ENCODE measurements around the gene FAM200B. TPM values are rescaled to one million over a fixed set of nuclear protein-coding genes. Genes with fewer than 3 reads are reported as not detected.
"Not testable (repeated sequence)": the region's sequence is repeated elsewhere in the genome, so short reads cannot be mapped to it uniquely, and the experiment has no call there.

The FAM200B gene
- total RNA-seq, 1 experiment from 2014 or later, result 93.1 TPM

GRCh38 chr4:15695729-15696128 lies 14.1 kb downstream of the FAM200B start:
- peak; percentile 61 for DNase-seq (ENCODE audit: low read depth)

GRCh38 chr4:15696866-15697265 lies 15.2 kb downstream of the FAM200B start:
- DNase-seq (ENCODE audit: low read depth), result no peak

GRCh38 chr4:15702941-15703403 lies 21.3 kb downstream of the FAM200B start, which contains the start of gene BST1:
BST1 (plus strand) TSS chr4:15703065; CDS start chr4:15703145, 80 bp downstream.
- peak; percentile 54 for DNase-seq (ENCODE audit: low read depth)

GRCh38 chr4:15703439-15703838 lies 21.8 kb downstream of the FAM200B start:
- no peak for DNase-seq (ENCODE audit: low read depth)

- no peak for DNase-seq (ENCODE audit: low read depth)
These were observed 22.5 kb downstream of the FAM200B start for GRCh38 chr4:15704129-15704528.

GRCh38 chr4:15706646-15707362 lies 25.2 kb downstream of the FAM200B start:
- no peak for DNase-seq (ENCODE audit: low read depth)

DNA sequence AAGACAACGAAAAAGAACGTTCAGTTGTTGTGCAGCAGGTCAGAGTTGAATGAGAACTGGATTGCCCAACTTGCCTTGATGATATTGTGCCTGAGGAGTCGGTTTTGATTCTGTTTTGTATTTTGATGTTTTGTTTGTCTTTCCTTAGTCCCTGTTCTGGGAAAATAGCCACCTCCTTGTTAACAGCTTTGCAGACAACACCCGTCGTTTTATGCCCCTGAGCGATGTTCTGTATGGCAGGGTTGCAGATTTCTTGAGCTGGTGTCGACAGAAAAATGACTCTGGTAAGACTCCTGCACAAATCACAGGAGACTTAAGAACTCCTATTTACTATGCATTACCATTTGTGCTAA lies 25.7 kb downstream of the FAM200B start:
- DNase-seq (ENCODE audit: low read depth), result no peak

DNA sequence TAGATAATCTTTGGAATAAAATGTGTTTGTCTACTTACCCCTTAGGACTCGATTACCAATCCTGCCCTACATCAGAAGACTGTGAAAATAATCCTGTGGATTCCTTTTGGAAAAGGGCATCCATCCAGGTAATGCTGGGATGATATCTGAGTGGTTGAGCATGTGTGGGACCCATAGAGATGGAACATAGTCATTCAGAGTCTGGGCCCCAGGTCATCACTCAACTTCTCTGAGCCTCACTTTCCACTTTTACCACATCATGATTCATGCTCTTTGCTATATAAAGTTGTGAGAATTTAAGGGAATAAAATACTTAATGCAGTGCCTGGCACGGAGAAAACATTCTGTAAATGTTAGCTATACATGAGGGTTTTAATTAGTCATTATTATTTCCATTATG lies 30.1 kb downstream of the FAM200B start:
- no peak for DNase-seq (ENCODE audit: low read depth)

- no peak for DNase-seq (ENCODE audit: low read depth)
These were observed 30.6 kb downstream of the FAM200B start for GRCh38 chr4:15712214-15712613.

DNA sequence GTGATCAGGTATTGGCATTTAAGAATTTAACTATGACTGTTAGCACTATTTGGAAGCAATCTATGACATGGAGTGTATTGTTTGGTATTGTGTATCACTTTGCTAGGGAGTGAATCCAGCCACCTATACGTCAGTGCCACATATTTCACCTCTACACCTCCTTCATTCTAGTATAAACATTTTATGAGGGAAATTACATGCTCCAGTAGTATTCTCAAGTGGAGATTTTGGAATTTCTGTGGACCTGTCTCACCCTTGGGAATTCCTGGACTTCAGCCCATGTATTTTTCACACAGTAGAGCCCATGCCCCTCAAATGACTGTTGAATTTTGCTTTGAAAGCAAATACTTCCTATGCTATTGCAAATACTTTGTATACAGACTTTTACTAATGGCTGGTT lies 32.5 kb downstream of the FAM200B start:
- peak; percentile 11 for DNase-seq (ENCODE audit: low read depth)

- peak; percentile 42 for DNase-seq (ENCODE audit: low read depth)
These were observed 33.2 kb downstream of the FAM200B start for GRCh38 chr4:15714646-15715435.

- no peak for DNase-seq (ENCODE audit: low read depth)
These were observed 34.5 kb downstream of the FAM200B start for GRCh38 chr4:15716115-15716514.

GRCh38 chr4:15717086-15717485 lies 35.5 kb downstream of the FAM200B start:
- DNase-seq (ENCODE audit: low read depth), result peak; percentile 12

DNA sequence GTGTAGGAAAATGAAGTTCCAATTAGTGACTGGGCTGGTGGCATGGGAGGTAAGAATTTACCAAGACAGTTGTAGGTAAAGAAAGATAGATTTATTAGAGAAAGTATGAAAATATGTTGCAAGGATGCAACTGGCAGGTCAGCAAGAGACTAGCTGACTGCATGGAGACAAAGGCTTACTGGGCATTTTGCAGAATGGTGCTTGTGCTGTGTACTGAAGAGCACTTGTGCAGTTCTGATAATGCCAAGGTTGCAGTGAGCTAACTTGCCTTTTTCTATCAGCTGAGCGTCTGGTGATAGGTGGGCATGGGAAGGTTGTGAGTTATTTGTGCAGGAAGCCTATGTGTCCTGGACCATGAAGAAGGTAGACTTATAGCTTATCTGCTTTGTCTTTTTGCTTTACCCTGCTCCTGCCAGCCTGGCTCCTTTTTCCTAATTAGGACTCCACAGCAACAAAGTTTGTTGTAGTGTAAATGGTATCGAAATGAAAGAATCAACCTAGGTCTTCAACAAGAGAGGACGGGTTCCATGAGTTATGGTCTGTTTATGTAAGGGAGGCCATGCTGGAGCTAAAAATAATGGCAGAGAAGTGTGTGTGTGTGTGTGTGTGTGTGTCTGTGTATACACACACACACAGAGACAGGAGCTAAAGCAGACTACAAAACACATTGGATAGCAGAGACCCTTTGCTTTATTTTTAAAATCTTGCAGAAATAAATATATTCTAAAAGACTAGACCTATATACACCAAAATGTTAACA lies 36.2 kb downstream of the FAM200B start:
- DNase-seq (ENCODE audit: low read depth), result no peak

DNA sequence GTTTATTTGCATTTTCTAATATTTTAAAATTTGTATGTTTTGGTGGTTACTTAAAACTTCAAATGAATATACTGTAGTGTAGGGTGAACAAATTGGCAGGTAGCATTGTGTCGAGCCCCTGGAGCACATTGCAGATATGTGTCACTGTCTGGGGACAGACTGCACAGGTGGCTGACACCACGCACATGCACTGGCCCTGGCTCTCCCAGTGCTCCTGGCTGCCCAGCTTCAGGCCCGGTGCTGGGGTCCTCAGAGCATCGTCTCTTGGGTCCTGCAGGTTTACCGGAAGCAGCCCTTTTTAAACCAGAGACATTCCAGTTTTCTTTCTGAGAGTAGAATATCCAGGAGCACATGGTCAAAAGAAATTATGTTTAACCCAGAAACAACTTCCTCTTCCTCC lies 36.8 kb downstream of the FAM200B start:
- no peak for DNase-seq (ENCODE audit: low read depth)

DNA sequence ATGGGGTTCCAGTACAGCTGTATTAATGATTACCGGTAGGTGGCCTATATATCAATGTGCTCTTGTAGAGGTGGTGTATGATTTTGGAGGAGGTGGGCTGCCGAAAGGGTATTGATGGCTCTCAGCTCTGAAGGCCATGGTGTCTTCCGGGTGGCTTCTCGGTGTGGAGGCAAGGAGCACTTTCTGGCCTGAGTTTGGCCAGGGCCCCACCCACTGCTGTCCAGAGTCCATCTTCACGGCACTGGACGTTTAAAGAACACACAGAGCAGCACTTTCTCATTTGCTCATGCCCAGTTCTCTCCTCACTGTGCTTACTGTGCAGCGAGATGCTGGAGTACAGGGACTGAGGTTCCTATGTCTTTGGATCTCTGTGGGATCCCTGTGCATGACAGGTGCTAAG lies 37.3 kb downstream of the FAM200B start:
- no peak for DNase-seq (ENCODE audit: low read depth)

- no peak for DNase-seq (ENCODE audit: low read depth)
These were observed 37.9 kb downstream of the FAM200B start for GRCh38 chr4:15719506-15719905.

DNA sequence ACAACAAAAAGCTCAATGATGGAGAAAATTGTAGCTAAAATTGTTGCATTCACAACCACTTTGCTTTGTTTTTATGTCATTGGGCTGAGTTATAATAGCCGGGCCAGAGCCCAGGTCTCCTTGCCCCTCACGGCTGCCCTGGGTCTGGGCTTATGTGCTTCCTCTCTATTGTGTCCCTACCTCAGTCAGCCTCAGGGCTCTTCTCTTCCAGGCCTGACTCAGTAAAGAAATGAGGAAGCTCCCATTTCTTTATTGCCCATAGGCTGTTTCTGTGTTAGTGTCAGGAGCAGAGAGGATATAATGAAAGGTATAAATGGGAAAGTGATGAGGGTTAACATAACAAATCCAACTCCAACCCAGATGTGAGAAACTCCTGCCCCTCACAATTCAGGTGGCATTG lies 39.2 kb downstream of the FAM200B start:
- no peak for DNase-seq (ENCODE audit: low read depth)

DNA sequence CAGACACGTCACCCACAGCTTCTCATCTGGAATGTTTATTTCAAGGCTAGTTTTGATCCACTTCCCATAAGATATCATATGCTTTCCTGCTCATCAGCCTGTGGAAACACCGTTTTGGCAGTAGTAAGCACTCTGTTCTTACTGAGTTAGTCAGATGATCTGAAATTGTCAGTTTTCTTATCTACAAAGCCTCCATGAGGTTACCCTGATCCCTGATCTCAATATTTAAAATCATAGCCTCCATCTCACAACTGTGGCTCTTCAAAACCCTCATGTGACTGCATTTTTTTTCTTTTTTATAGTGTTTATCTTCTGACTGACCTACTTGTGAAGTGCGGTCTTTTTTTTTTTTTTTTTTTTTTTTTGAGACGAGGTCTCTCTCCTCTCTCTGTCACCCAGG lies 44.0 kb downstream of the FAM200B start:
- DNase-seq (ENCODE audit: low read depth), result no peak

DNA sequence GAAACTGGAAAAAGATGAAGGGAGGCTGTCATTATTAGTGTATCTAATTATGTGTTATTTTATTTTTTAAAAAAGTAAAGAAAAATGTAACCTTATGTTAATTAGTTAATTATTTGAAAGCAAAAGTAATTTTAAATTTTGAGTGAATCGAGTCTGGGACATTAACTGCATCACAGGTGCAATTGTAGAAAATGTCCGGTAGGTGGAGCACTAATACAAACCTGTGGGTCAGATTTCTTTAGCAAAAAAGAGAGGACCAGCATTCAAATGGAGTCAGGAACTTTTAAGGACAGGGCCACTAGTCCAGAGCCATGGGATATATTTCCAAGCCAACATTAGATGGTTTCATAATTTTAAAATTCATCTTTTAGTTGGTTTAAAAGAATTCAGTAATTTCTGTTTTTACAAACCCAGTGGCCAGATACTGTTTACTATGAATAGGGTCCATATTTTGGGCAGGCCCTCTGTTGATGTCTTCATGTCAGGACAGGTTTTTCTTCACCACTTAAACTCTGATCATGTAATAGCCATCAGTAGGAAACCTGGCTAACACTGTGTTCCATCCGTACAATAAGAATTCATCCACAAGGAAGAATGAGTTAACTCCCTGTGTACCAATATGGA lies 48.4 kb downstream of the FAM200B start:
- DNase-seq (ENCODE audit: low read depth), result peak; percentile 30

GRCh38 chr4:15733061-15733460 lies 51.4 kb downstream of the FAM200B start:
- not testable (repeated sequence) for DNase-seq (ENCODE audit: low read depth)

GRCh38 chr4:15735536-15735935 lies 53.9 kb downstream of the FAM200B start:
- DNase-seq (ENCODE audit: low read depth), result no peak

Measured in Daoy (cell line).